ENCODE data around the gene TXNRD1.

The TXNRD1 gene

GRCh38 chr12:104336115-104336514 lies 120.5 kb downstream of the TXNRD1 start:
- H3K27me3 ChIP-seq (ENCODE audit: insufficient read depth, poor library complexity, severe bottlenecking), result no peaks in the 10 kb centered on the region
- H3K4me3 ChIP-seq (replicated peaks; ENCODE audit: insufficient read depth, low read length), result no peak overlapping the region
- TF ChIP-seq SPI1 (IDR thresholded peaks at IDR 0.05; ENCODE audit: borderline replicate concordance, low read depth), result no peak
- TF ChIP-seq CTCF (IDR thresholded peaks at IDR 0.05; ENCODE audit: insufficient read depth, low read length), result no peak
- TF ChIP-seq REST (IDR thresholded peaks at IDR 0.05; ENCODE audit: insufficient replicate concordance, low read depth), result no peak
- TF ChIP-seq POLR2AphosphoS5 (IDR thresholded peaks at IDR 0.05; ENCODE audit: low read depth), result no peak
- no peak overlapping the region for H3K27ac ChIP-seq (replicated peaks)
- DNase-seq (ENCODE audit: low read depth in 1 of 2, low spot score in 1 of 2), result no peak

- DNase-seq (ENCODE audit: low read depth in 1 of 2, low spot score in 1 of 2), result no peak
- H3K4me3 ChIP-seq (replicated peaks; ENCODE audit: insufficient read depth, low read length), result no peak overlapping the region
- TF ChIP-seq GABPA (IDR thresholded peaks at IDR 0.05; ENCODE audit: low read depth) (no peak), POLR2AphosphoS5 (IDR thresholded peaks at IDR 0.05; ENCODE audit: low read depth) (no peak), REST (IDR thresholded peaks at IDR 0.05; ENCODE audit: insufficient replicate concordance, low read depth) (no peak), CTCF (IDR thresholded peaks at IDR 0.05; ENCODE audit: insufficient read depth, low read length) (no peak), SPI1 (IDR thresholded peaks at IDR 0.05; ENCODE audit: borderline replicate concordance, low read depth) (no peak)
- H3K27me3 ChIP-seq (ENCODE audit: insufficient read depth, poor library complexity, severe bottlenecking), result no peaks in the 10 kb centered on the region
- no peak overlapping the region for H3K27ac ChIP-seq (replicated peaks)
Measured at GRCh38 chr12:104337030-104337558, 121.5 kb downstream of the TXNRD1 start.

GRCh38 chr12:104339663-104340062 lies 124.1 kb downstream of the TXNRD1 start:
- H3K27ac ChIP-seq (replicated peaks), result no peak overlapping the region
- TF ChIP-seq POLR2AphosphoS5 (IDR thresholded peaks at IDR 0.05; ENCODE audit: low read depth) (no peak), GABPA (IDR thresholded peaks at IDR 0.05; ENCODE audit: low read depth) (no peak), CTCF (IDR thresholded peaks at IDR 0.05; ENCODE audit: insufficient read depth, low read length) (no peak), SPI1 (IDR thresholded peaks at IDR 0.05; ENCODE audit: borderline replicate concordance, low read depth) (no peak), REST (IDR thresholded peaks at IDR 0.05; ENCODE audit: insufficient replicate concordance, low read depth) (no peak)
- DNase-seq (ENCODE audit: low read depth in 1 of 2, low spot score in 1 of 2), result no peak

More at GRCh38 chr12:104339663-104340062, 124.1 kb downstream of the TXNRD1 start:
- H3K27me3 ChIP-seq (ENCODE audit: insufficient read depth, poor library complexity, severe bottlenecking), result no peaks in the 10 kb centered on the region
- H3K4me3 ChIP-seq (replicated peaks; ENCODE audit: insufficient read depth, low read length), result no peak overlapping the region

Data from HL-60 (cell line).